ENCODE results near the gene UTF1. TPM values are rescaled to one million over a fixed set of nuclear protein-coding genes. Genes with fewer than 3 reads are reported as not detected.

Gene UTF1
- total RNA-seq, 1 donor from 2014 or later = not detected

GRCh38 chr10:133270773-133271297 is 40.8 kb downstream of the UTF1 start:
- no peaks in the 10 kb centered on the region for H3K36me3 ChIP-seq
- H3K4me1 ChIP-seq = no peaks in the 10 kb centered on the region
- no peak for DNase-seq (ENCODE audit: extremely low spot score in 2 of 2)
- no peak overlapping the region for H3K4me3 ChIP-seq
- H3K27me3 ChIP-seq = no peaks in the 10 kb centered on the region
- no peaks in the 10 kb centered on the region for H3K9me3 ChIP-seq
- no peak overlapping the region for H3K27ac ChIP-seq
- TF ChIP-seq CTCF (IDR thresholded peaks at IDR 0.05) = no peak
- no peak for TF ChIP-seq POLR2A (IDR thresholded peaks at IDR 0.05)
- no peak for TF ChIP-seq POLR2AphosphoS5 (IDR thresholded peaks at IDR 0.05; ENCODE audit: insufficient read depth in 1 of 2, low read depth in 1 of 2)
- intact Hi-C loops (cut with DNase I) = no loop called here

DNA sequence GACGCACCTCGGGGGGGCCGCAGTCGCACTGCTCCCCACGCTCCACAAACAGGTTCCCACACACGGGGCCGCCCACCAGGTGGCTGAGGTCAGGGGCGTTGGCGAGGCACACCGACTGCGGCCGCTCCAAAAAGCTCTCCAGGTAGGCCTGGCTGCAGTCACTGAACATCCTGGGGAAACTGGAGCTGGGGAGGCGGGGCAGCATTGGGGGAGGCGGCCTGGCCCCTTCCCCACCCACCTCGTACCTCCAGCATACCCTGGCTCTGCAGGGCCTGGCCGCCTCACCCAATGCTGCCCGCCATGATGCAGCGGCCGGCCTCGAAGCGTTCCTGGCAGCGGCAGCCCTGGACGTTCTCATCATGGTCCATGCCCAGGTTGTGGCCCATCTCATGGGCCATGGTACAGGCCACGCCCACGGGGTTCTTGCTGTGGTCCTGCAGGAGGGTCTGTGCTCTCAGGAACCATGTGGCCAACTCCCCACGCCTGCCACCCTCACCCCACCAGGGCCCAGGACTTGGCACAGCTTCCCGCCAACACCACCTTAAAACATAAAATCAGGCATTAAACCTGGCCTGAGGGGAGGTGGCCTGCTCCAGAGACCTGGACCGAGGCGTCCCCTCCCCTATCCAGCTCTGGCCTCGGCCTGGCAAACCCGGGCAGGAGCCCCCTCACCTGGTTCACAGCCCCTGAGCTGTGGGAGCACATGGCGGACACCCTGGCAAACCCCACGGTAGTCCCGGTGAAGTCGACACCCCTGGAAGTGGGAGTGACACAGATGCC is 41.7 kb downstream of the UTF1 start:
- H3K27me3 ChIP-seq = no peaks in the 10 kb centered on the region
- peaks cover 5% of the 10 kb centered on the region for H3K4me1 ChIP-seq
- no peak overlapping the region for H3K27ac ChIP-seq
- no peak overlapping the region for H3K4me3 ChIP-seq
- intact Hi-C loops (cut with DNase I) = no loop called here
- no peak for TF ChIP-seq POLR2AphosphoS5 (IDR thresholded peaks at IDR 0.05; ENCODE audit: insufficient read depth in 1 of 2, low read depth in 1 of 2)
- no peak for TF ChIP-seq POLR2A (IDR thresholded peaks at IDR 0.05)
- no peak for TF ChIP-seq CTCF (IDR thresholded peaks at IDR 0.05)
- no peaks in the 10 kb centered on the region for H3K9me3 ChIP-seq
- no peaks in the 10 kb centered on the region for H3K36me3 ChIP-seq
- DNase-seq (ENCODE audit: extremely low spot score in 2 of 2) = no peak

- H3K4me1 ChIP-seq = peaks cover 12% of the 10 kb centered on the region
- no peak for TF ChIP-seq POLR2A (IDR thresholded peaks at IDR 0.05)
- no peak overlapping the region for H3K4me3 ChIP-seq
- H3K27me3 ChIP-seq = no peaks in the 10 kb centered on the region
- H3K27ac ChIP-seq = no peak overlapping the region
- H3K36me3 ChIP-seq = no peaks in the 10 kb centered on the region
- H3K9me3 ChIP-seq = no peaks in the 10 kb centered on the region
- no peak for DNase-seq (ENCODE audit: extremely low spot score in 2 of 2)
- intact Hi-C loops (cut with DNase I) = no loop called here
Observed at GRCh38 chr10:133272301-133272963, 42.4 kb downstream of the UTF1 start.

DNA sequence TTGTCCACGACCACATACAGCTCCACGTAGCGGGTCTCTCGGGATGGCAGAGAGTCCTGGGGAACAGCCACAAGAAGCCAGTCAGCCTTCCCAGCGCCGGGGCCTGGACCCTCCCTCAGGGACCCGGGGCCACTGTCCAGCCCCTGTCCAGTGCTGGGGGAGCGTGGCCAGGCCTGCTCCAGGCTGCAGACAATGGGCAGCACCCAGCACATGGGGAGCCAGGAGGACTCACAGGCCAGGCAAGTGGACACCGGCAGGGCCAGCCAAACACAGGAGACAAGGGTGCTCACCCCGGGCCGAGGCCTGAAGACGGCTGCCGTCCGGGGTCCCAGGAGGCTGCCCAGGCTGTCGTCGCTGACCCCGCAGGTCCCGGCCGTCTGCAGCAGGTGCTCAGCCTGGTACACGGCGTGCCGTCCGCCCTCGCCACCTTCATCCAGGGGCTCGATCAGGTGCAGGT is 43.0 kb downstream of the UTF1 start:
- DNase-seq (ENCODE audit: extremely low spot score in 2 of 2) = no peak
- H3K4me1 ChIP-seq = peaks cover 16% of the 10 kb centered on the region
- intact Hi-C loops (cut with DNase I) = no loop called here
- no peak overlapping the region for H3K27ac ChIP-seq
- no peaks in the 10 kb centered on the region for H3K9me3 ChIP-seq
- TF ChIP-seq POLR2A (IDR thresholded peaks at IDR 0.05) (no peak), CTCF (IDR thresholded peaks at IDR 0.05) (no peak), POLR2AphosphoS5 (IDR thresholded peaks at IDR 0.05; ENCODE audit: insufficient read depth in 1 of 2, low read depth in 1 of 2) (no peak)
- H3K36me3 ChIP-seq = no peaks in the 10 kb centered on the region
- no peaks in the 10 kb centered on the region for H3K27me3 ChIP-seq
- no peak overlapping the region for H3K4me3 ChIP-seq

- intact Hi-C loops (cut with DNase I) = no loop called here
- Histone ChIP-seq H3K36me3 (peaks cover 0 to 1% of the 10 kb centered on the region in 2 donors), H3K27me3 (no peaks in the 10 kb centered on the region), H3K4me1 (peaks cover 16% of the 10 kb centered on the region), H3K27ac (no peak overlapping the region), H3K9me3 (no peaks in the 10 kb centered on the region), H3K4me3 (no peak overlapping the region)
- TF ChIP-seq POLR2AphosphoS5 (IDR thresholded peaks at IDR 0.05; ENCODE audit: insufficient read depth in 1 of 2, low read depth in 1 of 2) (no peak), POLR2A (IDR thresholded peaks at IDR 0.05) (no peak), CTCF (IDR thresholded peaks at IDR 0.05) (no peak)
- DNase-seq (ENCODE audit: extremely low spot score in 2 of 2) = no peak
Observed at GRCh38 chr10:133273534-133274143, 43.6 kb downstream of the UTF1 start.

Measured in vagina (tissue), 2 donors.